GM12875 (cell line): Measurements from ENCODE around the gene ARHGEF17.

ENCODE experiments used
- H3K4me3 ChIP-seq: one replicate; pipeline ENCODE4 v1.5.1; 2011; ENCODE audit warnings: low read depth, low read length, control low read depth
- CTCF ChIP-seq: IDR thresholded peaks from 2 replicates; pipeline ENCODE4 v1.5.1; 2011; ENCODE audit warnings: low read depth, mild to moderate bottlenecking, control low read depth, inconsistent platforms, low read length, moderate library complexity, borderline replicate concordance; ENCODE audit not compliant: insufficient read depth

Gene ARHGEF17

GRCh38 chr11:73356979-73357860 lies 49.1 kb downstream of the ARHGEF17 start:
- no peak for TF ChIP-seq CTCF
- H3K4me3 ChIP-seq = no peak overlapping the region

GRCh38 chr11:73358071-73358470 lies 50.0 kb downstream of the ARHGEF17 start:
- H3K4me3 ChIP-seq = no peak overlapping the region
- no peak for TF ChIP-seq CTCF

- TF ChIP-seq CTCF = no peak
- no peak overlapping the region for H3K4me3 ChIP-seq
Observed at GRCh38 chr11:73359341-73359740, 51.3 kb downstream of the ARHGEF17 start.

GRCh38 chr11:73359930-73360742 lies 52.1 kb downstream of the ARHGEF17 start:
- H3K4me3 ChIP-seq = no peak overlapping the region
- TF ChIP-seq CTCF = peak; percentile 45; the same call in 1 of the 2 replicates

- H3K4me3 ChIP-seq = no peak overlapping the region
- no peak for TF ChIP-seq CTCF
Observed at GRCh38 chr11:73360743-73361369, 52.8 kb downstream of the ARHGEF17 start.

GRCh38 chr11:73361953-73362776 lies 54.1 kb downstream of the ARHGEF17 start:
- no peak overlapping the region for H3K4me3 ChIP-seq

More at GRCh38 chr11:73361953-73362776, 54.1 kb downstream of the ARHGEF17 start:
- TF ChIP-seq CTCF = no peak
